ENCODE data around the gene SLC9A8. TPM values are rescaled to one million over a fixed set of nuclear protein-coding genes. Genes with fewer than 3 reads are reported as not detected.
A peak's percentile ranks its signal among the peaks of the same experiment; 100 is the strongest.

The SLC9A8 gene
- total RNA-seq, 4 donors from 2014 or later: 9.0 to 31.0 (median 16.6) TPM

GRCh38 chr20:49914310-49915117 is 101.9 kb downstream of the SLC9A8 start:
- H3K4me1 ChIP-seq: peaks cover 29 to 68% (median 53%) of the 10 kb centered on the region in 4 donors
- H3K27me3 ChIP-seq: no peaks in the 10 kb centered on the region
- TF ChIP-seq POLR2AphosphoS5 (IDR thresholded peaks at IDR 0.05): no peak
- TF ChIP-seq EP300 (IDR thresholded peaks at IDR 0.05; ENCODE audit: low read depth): no peak
- TF ChIP-seq POLR2A (IDR thresholded peaks at IDR 0.05): no peak
- TF ChIP-seq, protein P1, sequence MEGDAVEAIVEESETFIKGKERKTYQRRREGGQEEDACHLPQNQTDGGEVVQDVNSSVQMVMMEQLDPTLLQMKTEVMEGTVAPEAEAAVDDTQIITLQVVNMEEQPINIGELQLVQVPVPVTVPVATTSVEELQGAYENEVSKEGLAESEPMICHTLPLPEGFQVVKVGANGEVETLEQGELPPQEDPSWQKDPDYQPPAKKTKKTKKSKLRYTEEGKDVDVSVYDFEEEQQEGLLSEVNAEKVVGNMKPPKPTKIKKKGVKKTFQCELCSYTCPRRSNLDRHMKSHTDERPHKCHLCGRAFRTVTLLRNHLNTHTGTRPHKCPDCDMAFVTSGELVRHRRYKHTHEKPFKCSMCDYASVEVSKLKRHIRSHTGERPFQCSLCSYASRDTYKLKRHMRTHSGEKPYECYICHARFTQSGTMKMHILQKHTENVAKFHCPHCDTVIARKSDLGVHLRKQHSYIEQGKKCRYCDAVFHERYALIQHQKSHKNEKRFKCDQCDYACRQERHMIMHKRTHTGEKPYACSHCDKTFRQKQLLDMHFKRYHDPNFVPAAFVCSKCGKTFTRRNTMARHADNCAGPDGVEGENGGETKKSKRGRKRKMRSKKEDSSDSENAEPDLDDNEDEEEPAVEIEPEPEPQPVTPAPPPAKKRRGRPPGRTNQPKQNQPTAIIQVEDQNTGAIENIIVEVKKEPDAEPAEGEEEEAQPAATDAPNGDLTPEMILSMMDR (IDR thresholded peaks at IDR 0.05): peak in 1 of 5 experiments; percentile 3
- 4% methylated on average over 19 of the region's 19 CpGs; no CpG with 5 or more reads in 1 of the 2 donors for WGBS, 2 donors (ENCODE audit: low coverage in 1 of 2)
- DNase-seq: no peak
- intact Hi-C loops (cut with DNase I; ENCODE audit: low total_unique reads): no loop called here
- H3K27ac ChIP-seq: peak overlapping the region; percentile 96 to 99 (median 97)
- no peaks in the 10 kb centered on the region for H3K36me3 ChIP-seq
- peak overlapping the region; percentile 86 to 98 (median 95) for H3K4me3 ChIP-seq
- no peaks in the 10 kb centered on the region for H3K9me3 ChIP-seq
- in situ Hi-C loops (cut with MboI; ENCODE audit: low pct_ligation_motif_present in 1 of 4, low pct_unique_long_range_greater_than_20kb in 1 of 4, low sequenced_read_pairs in 3 of 4): no loop called here

DNA sequence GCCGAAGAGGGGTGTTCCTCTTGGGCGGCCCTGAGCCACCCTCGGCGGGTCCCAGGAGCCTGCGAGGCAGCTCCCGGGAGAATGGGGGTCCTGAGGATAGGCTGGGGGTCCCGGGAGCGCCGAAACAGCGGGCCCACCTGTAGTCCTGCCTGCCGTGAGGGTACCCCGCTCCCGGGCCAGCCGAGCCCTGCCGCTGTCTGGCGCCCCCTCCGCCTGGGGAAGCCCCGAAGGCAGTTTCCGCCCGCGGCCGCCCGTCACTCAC is 102.4 kb downstream of the SLC9A8 start:
- TF ChIP-seq POLR2AphosphoS5 (IDR thresholded peaks at IDR 0.05) (no peak), POLR2A (IDR thresholded peaks at IDR 0.05) (no peak), EP300 (IDR thresholded peaks at IDR 0.05; ENCODE audit: low read depth) (no peak)
- TF ChIP-seq, protein P1 (IDR thresholded peaks at IDR 0.05): no peak

GRCh38 chr20:49915380-49916145 is 102.9 kb downstream of the SLC9A8 start, which contains the start of gene SPATA2:
SPATA2 (minus strand) TSS chr20:49915529; CDS start chr20:49908490, 7,039 bp downstream.
- no peaks in the 10 kb centered on the region for H3K27me3 ChIP-seq
- H3K4me1 ChIP-seq: peaks cover 19 to 57% (median 42%) of the 10 kb centered on the region in 4 donors
- peak; percentile 97 for DNase-seq
- intact Hi-C loops (cut with DNase I; ENCODE audit: low total_unique reads) (no loop called here), in situ Hi-C loops (cut with MboI; ENCODE audit: low pct_ligation_motif_present in 1 of 4, low pct_unique_long_range_greater_than_20kb in 1 of 4, low sequenced_read_pairs in 3 of 4) (no loop called here)
- TF ChIP-seq EP300 (IDR thresholded peaks at IDR 0.05; ENCODE audit: low read depth) (no peak), POLR2AphosphoS5 (IDR thresholded peaks at IDR 0.05) (peak; percentile 78 to 86 (median 82)), POLR2A (IDR thresholded peaks at IDR 0.05) (peak; percentile 83)
- TF ChIP-seq, protein P1 (IDR thresholded peaks at IDR 0.05): no peak
- no peaks in the 10 kb centered on the region for H3K36me3 ChIP-seq
- peak within 1 kb of the TSS; percentile 96 to 99 (median 97) for H3K27ac ChIP-seq
- peak within 1 kb of the TSS; percentile 86 to 98 (median 95) for H3K4me3 ChIP-seq
- 0% methylated on average over 45 of the region's 69 CpGs; no CpG with 5 or more reads in 1 of the 2 donors for WGBS, 2 donors (ENCODE audit: low coverage in 1 of 2)
- H3K9me3 ChIP-seq: no peaks in the 10 kb centered on the region

More for the DNA sequence above, 102.4 kb downstream of the SLC9A8 start:
- H3K4me3 ChIP-seq: peak overlapping the region; percentile 86 to 98 (median 95)
- in situ Hi-C loops (cut with MboI; ENCODE audit: low pct_ligation_motif_present in 1 of 4, low pct_unique_long_range_greater_than_20kb in 1 of 4, low sequenced_read_pairs in 3 of 4): no loop called here
- peaks cover 24 to 62% (median 47%) of the 10 kb centered on the region in 4 donors for H3K4me1 ChIP-seq
- H3K36me3 ChIP-seq: no peaks in the 10 kb centered on the region
- 0% methylated on average over 1 of the region's 23 CpGs; no CpG with 5 or more reads in 1 of the 2 donors for WGBS, 2 donors (ENCODE audit: low coverage in 1 of 2)
- no peaks in the 10 kb centered on the region for H3K27me3 ChIP-seq
- H3K9me3 ChIP-seq: no peaks in the 10 kb centered on the region
- intact Hi-C loops (cut with DNase I; ENCODE audit: low total_unique reads): no loop called here
- no peak for DNase-seq
- peak overlapping the region; percentile 96 to 99 (median 97) for H3K27ac ChIP-seq
